H1 (cell line): ENCODE results near the gene ZDHHC5. TPM values are rescaled to one million over a fixed set of nuclear protein-coding genes. Genes with fewer than 3 reads are reported as not detected.

ENCODE experiments used
- ASH2L ChIP-seq: fragments of 200-600, 300-600 bp; sonication (generic); IDR thresholded peaks from one replicate; pipeline ENCODE4 v1.7.1; 2017; ENCODE audit warnings: low read length
- BRCA1 ChIP-seq: IDR thresholded peaks from 2 replicates; pipeline ENCODE4 v1.6.1; 2012; ENCODE audit warnings: low read depth, low read length, improper control_type of control experiment
- CBX5 ChIP-seq: fragments of 300-800, 300-1000 bp; sonication (generic); IDR thresholded peaks from 2 replicates; pipeline ENCODE4 v1.7.1; 2016; ENCODE audit warnings: antibody characterized with exemption, low read length, low read depth
- CBX8 ChIP-seq: fragments of 300-800, 300-1000 bp; sonication (generic); IDR thresholded peaks from 2 replicates; pipeline ENCODE4 v1.7.1; 2016; ENCODE audit warnings: low read depth, low read length, borderline replicate concordance
- EGR1 ChIP-seq: IDR thresholded peaks from 2 replicates; pipeline ENCODE4 v1.6.1; 2011; ENCODE audit warnings: low read depth, low read length, borderline replicate concordance
- FOSL1 ChIP-seq: IDR thresholded peaks from 2 replicates; pipeline ENCODE4 v1.6.1; 2011; ENCODE audit warnings: mild to moderate bottlenecking, low read depth, low read length, moderate library complexity; ENCODE audit not compliant: insufficient read depth
- KDM4A ChIP-seq: IDR thresholded peaks from one replicate; pipeline ENCODE4 v1.7.1; 2012; ENCODE audit warnings: low read depth, mild to moderate bottlenecking, moderate library complexity, low read length, inconsistent platforms; ENCODE audit not compliant: severe bottlenecking
- KDM5A ChIP-seq: fragments of 200-600 bp; IDR thresholded peaks from 2 replicates; pipeline ENCODE4 v1.7.1; 2012; ENCODE audit warnings: mild to moderate bottlenecking, low read length, inconsistent platforms, mixed read lengths
- PHF8 ChIP-seq: fragments of 200-600 bp; sonication (generic); conservative IDR thresholded peaks from 2 replicates; pipeline ENCODE4 v1.7.1; 2012; ENCODE audit warnings: low read depth, mild to moderate bottlenecking, inconsistent platforms, low read length, moderate library complexity
- RAD21 ChIP-seq, 2 experiments: IDR thresholded peaks in 1 of 2; conservative IDR thresholded peaks in 1 of 2; 2 replicates each; pipeline ENCODE4 v1.6.1; 2011; ENCODE audit warnings: low read depth in 2 of 2, low read length in 2 of 2, improper control_type of control experiment in 1 of 2, inconsistent platforms in 1 of 2, mild to moderate bottlenecking in 1 of 2, moderate library complexity in 1 of 2
- RBBP5 ChIP-seq: IDR thresholded peaks from 2 replicates; pipeline ENCODE4 v1.7.1; 2012; ENCODE audit warnings: low read depth, mild to moderate bottlenecking, inconsistent platforms, low read length, moderate library complexity, borderline replicate concordance
- RFX5 ChIP-seq: IDR thresholded peaks from 2 replicates; pipeline ENCODE4 v1.6.1; 2011; ENCODE audit warnings: low read depth, low read length, improper control_type of control experiment, borderline replicate concordance
- RNF2 ChIP-seq: fragments of 200-900, 300-1000 bp; sonication (generic); IDR thresholded peaks from 2 replicates; pipeline ENCODE4 v1.7.1; 2016; ENCODE audit warnings: borderline replicate concordance, low read depth, mild to moderate bottlenecking, antibody characterized with exemption, low read length; ENCODE audit not compliant: poor library complexity, severe bottlenecking; ENCODE audit errors: missing control alignments
- SIN3A ChIP-seq, 2 experiments: IDR thresholded peaks in 1 of 2; conservative IDR thresholded peaks in 1 of 2; 2 replicates each; pipeline ENCODE4 v1.6.1; 2011 to 2012; ENCODE audit warnings: low read length in 2 of 2, improper control_type of control experiment in 1 of 2, low read depth in 1 of 2, mild to moderate bottlenecking in 1 of 2
- SP1 ChIP-seq: IDR thresholded peaks from 2 replicates; pipeline ENCODE4 v1.6.1; 2011; ENCODE audit warnings: low read depth, low read length
- SP4 ChIP-seq: IDR thresholded peaks from 2 replicates; pipeline ENCODE4 v1.6.1; 2012; ENCODE audit warnings: low read length, inconsistent platforms
- SUZ12 ChIP-seq: fragments of 200-600 bp; sonication (generic); IDR thresholded peaks from 2 replicates; pipeline ENCODE4 v1.6.1; 2012; ENCODE audit warnings: mild to moderate bottlenecking, inconsistent platforms, low read length, moderate library complexity, mixed read lengths
- TAF1 ChIP-seq: IDR thresholded peaks from 2 replicates; pipeline ENCODE4 v1.6.1; 2011; ENCODE audit warnings: mild to moderate bottlenecking, low read depth, low read length
- ZNF274 ChIP-seq: IDR thresholded peaks from 2 replicates; pipeline ENCODE4 v1.7.0; 2012; ENCODE audit warnings: low read length, borderline replicate concordance; ENCODE audit errors: extremely low read depth
- polyA plus RNA-seq, 7 experiments: library from polyadenylated mRNA; depleted of rRNA in 3 of 7; stranded (reverse) in 5 of 7; unstranded in 2 of 7; fragments of >200 nt in 5 of 7; fragments of 200-250 nt in 2 of 7; gene quantifications; 1 replicate in 5 of 7; 2 replicates in 1 of 7; 4 replicates in 1 of 7; pipeline versions ENCODE4 v1.2.1 to v1.2.3, GENCODE V29; 2011 to 2013; ENCODE audit warnings: missing spikeins in 2 of 7, mixed read lengths in 2 of 7
- total RNA-seq: library from RNA; stranded (reverse); fragmentation: NEBNext Ultra II Directional; extraction: Animal tissue kit (Norgen Biotek cat#: 25700); gene quantifications from 2 replicates; pipeline ENCODE4 v1.2.1, GENCODE V29; 2021
- TF ChIP-seq, protein P1 (sequence below): IDR thresholded peaks from 2 replicates; pipeline ENCODE4 v1.6.1; 2012; ENCODE audit warnings: inconsistent platforms
- TF ChIP-seq, protein P2 (sequence below): IDR thresholded peaks from 2 replicates; pipeline ENCODE4 v1.6.1; 2011; ENCODE audit warnings: low read depth, mild to moderate bottlenecking, low read length; ENCODE audit not compliant: insufficient read depth

The ZDHHC5 gene
- total and polyA plus RNA-seq, 2 of the 8 experiments (the other 6 are each of a cell fraction or from before 2014, with no cell fraction given) = 40.0 to 56.3 TPM

GRCh38 chr11:57741132-57742086, 73.5 kb downstream of the ZDHHC5 start, which contains the start of gene SELENOH (continued):
- TF ChIP-seq PHF8 = peak; percentile 91
- TF ChIP-seq ZNF274 = no peak
- peak; percentile 63 for TF ChIP-seq KDM4A
- TF ChIP-seq, protein P1, sequence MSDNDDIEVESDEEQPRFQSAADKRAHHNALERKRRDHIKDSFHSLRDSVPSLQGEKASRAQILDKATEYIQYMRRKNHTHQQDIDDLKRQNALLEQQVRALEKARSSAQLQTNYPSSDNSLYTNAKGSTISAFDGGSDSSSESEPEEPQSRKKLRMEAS = peak; percentile 99
- no peak for TF ChIP-seq RNF2
- no peak for TF ChIP-seq SUZ12
- no peak for TF ChIP-seq CBX8
- TF ChIP-seq CBX5 = no peak
- peak; percentile 56; the same call in 1 of the 2 replicates for TF ChIP-seq RBBP5
- peak; percentile 94 for TF ChIP-seq SP4
- TF ChIP-seq SP1 = peak; percentile 93
- TF ChIP-seq KDM5A = peak; percentile 72; the same call in 1 of the 2 replicates
- TF ChIP-seq RFX5 = peak; percentile 83; the same call in 1 of the 2 replicates
- TF ChIP-seq TAF1 = peak; percentile 94
- TF ChIP-seq BRCA1 = peak; percentile 58; the same call in 1 of the 2 replicates
- TF ChIP-seq, protein P2, sequence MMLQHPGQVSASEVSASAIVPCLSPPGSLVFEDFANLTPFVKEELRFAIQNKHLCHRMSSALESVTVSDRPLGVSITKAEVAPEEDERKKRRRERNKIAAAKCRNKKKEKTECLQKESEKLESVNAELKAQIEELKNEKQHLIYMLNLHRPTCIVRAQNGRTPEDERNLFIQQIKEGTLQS = peak; percentile 58; the same call in 1 of the 2 replicates
- peak; percentile 91 to 98; a peak in 3 of 4 replicates for TF ChIP-seq SIN3A (conservative IDR thresholded peaks at IDR 0.05 in 1 of 2, IDR thresholded peaks at IDR 0.05 in 1 of 2; ENCODE audit: low read depth in 1 of 2, low read length in 2 of 2)
- peak; percentile 87 for TF ChIP-seq ASH2L
- no peak for TF ChIP-seq EGR1
- TF ChIP-seq RAD21 (IDR thresholded peaks at IDR 0.05 in 1 of 2, conservative IDR thresholded peaks at IDR 0.05 in 1 of 2; ENCODE audit: low read depth in 2 of 2, low read length in 2 of 2) = peak; percentile 18 to 19; a peak in 3 of 4 replicates
- TF ChIP-seq FOSL1 = no peak
